HUES48 (cell line): ENCODE results near the gene DBX2.
"Not testable (repeated sequence)": the region's sequence is repeated elsewhere in the genome, so short reads cannot be mapped to it uniquely, and the experiment has no call there.

ENCODE experiments used
- H3K27ac ChIP-seq: one replicate; pipeline ENCODE4 v1.7.0; 2013; ENCODE audit warnings: low read depth, low read length, inconsistent platforms
- H3K27me3 ChIP-seq: 2 replicates; pipeline ENCODE4 v1.6.1; 2013; ENCODE audit warnings: mild to moderate bottlenecking, low read length; ENCODE audit not compliant: control insufficient read depth, insufficient read depth
- H3K36me3 ChIP-seq: 2 replicates; pipeline ENCODE4 v1.6.1; 2013; ENCODE audit warnings: low read length; ENCODE audit not compliant: control insufficient read depth, insufficient read depth
- H3K4me1 ChIP-seq: 2 replicates; pipeline ENCODE4 v1.6.1; 2013; ENCODE audit warnings: mild to moderate bottlenecking, low read length; ENCODE audit not compliant: control insufficient read depth, insufficient read depth
- H3K4me3 ChIP-seq: 2 replicates; pipeline ENCODE4 v1.5.1; 2013; ENCODE audit warnings: mild to moderate bottlenecking, low read depth, low read length
- H3K9ac ChIP-seq: 2 replicates; pipeline ENCODE4 v1.6.1; 2013; ENCODE audit warnings: mild to moderate bottlenecking, low read depth, low read length, moderate library complexity
- H3K9me3 ChIP-seq: 2 replicates; pipeline ENCODE4 v1.6.1; 2013; ENCODE audit warnings: low read length; ENCODE audit not compliant: control insufficient read depth, insufficient read depth

Gene DBX2

DNA sequence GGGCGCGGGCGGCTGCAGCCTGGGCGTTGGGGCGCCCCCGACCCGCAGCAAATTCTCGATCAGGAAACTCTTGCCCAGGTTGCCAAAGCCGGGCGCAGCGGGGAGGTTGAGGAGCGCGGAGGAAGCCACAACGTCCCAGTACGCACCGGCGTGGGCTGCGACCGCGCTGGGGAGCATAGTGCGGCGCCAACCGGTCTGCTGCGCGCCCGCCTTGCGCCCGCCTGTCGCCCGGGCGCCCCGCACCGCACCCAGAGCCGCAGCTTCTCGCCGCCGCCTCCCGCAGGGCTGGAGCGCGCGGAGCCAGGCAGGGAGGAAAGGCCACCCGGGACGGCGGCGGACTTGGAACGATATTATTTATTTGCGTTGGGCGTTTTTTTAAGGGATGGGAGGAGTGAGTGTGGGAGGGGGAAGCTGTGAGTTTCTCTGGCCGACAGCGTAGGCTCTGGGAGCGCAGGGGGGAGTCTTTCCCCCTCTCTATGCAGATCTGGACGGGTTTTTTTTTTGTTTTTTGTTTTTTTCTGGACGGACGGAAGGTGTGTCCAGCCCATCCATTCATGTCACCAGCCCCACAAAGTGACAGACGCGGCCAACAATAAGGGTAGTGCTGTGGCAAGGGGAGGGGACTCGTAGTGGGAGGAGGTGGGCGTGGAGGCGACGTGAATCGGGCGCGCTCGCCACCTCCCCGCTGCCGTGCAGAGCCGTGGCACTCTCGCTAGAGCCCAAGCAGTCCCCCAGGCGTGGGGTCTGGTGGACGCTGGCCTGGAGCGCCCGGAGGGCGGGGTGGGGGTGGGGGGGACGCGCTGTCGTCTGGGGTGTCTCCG, at the start of gene DBX2:
Gene DBX2, minus strand, starts transcription at position 349 of the 821 bp plus-strand sequence. Its CDS starts 172 bp downstream, at position 177.
- Histone ChIP-seq H3K4me1 (peaks cover 4% of the 10 kb centered on the region; the same call in 1 of the 2 replicates), H3K4me3 (peak within 1 kb of the TSS; percentile 63), H3K9ac (0 out of 2 replicates have a peak within 1 kb of the TSS, but pooled peaks have one; percentile 12), H3K27ac (no peak within 1 kb of the TSS), H3K27me3 (peaks cover 59% of the 10 kb centered on the region), H3K36me3 (no peaks in the 10 kb centered on the region), H3K9me3 (no peaks in the 10 kb centered on the region)

DNA sequence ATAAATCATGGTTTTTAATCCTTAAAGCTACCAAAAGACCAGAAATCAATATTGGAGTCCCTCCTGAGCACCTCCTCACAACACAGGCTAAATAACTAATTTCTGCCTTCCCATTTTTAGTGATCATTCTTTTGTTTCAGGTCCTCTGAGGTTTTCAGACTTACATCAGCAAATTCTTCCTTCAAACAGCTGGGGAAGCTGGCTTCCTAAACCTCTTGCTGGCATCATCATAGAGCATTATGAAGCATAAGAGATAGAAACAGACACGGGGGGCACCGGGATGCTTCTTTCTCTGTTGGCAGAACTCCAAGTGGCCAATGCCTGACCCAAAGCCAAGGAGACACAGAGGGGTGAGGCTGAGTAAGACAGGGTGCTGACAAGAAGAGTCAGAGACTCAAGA, 47.9 kb upstream of the DBX2 start:
- no peaks in the 10 kb centered on the region for H3K4me1 ChIP-seq
- no peaks in the 10 kb centered on the region for H3K36me3 ChIP-seq
- no peak overlapping the region for H3K4me3 ChIP-seq
- H3K27me3 ChIP-seq, result no peaks in the 10 kb centered on the region
- no peaks in the 10 kb centered on the region for H3K9me3 ChIP-seq
- H3K9ac ChIP-seq, result no peak overlapping the region
- no peak overlapping the region for H3K27ac ChIP-seq

DNA sequence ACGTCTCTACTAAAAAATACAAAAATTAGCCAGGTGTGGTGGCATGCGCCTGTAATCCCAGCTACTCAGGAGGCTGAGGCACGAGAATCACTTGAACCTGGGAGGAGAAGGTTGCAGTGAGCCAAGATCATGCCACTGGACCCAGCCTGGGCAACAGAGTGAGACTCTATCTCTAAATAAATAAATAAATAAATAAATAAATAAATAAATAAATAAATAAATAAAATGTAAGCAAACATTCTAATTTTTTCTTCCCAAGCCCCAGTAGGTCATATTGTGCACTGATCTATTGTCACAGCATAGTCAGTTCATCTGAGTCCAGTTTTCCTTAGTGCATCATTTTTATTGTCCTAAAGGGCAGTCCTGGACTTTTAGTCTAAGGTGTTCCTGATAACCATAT, 44.5 kb upstream of the DBX2 start:
- H3K27ac ChIP-seq, H3K27me3 ChIP-seq, H3K36me3 ChIP-seq, H3K4me3 ChIP-seq, H3K9me3 ChIP-seq, H3K9ac ChIP-seq, H3K4me1 ChIP-seq: not testable (repeated sequence)

DNA sequence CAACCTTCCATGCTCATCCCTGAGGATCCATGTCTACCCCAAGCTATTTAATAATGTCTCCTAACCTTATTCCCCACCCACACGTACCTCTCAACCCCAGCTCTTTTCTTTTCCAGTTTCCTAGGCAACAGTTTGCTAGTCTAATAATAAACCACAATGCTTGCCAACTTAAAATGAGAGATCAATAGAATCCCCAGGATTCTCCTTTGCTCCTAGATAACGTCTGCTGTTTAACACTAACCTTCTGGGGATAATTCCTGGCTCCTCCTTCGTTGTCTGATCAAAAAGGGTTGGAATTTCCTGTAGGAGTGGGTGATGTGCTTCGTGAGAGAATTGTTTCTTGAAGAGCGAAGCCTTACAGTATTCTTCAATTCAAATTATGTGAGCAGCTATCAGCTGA, 42.2 kb upstream of the DBX2 start:
- H3K9me3 ChIP-seq, result no peaks in the 10 kb centered on the region
- no peaks in the 10 kb centered on the region for H3K27me3 ChIP-seq

DNA sequence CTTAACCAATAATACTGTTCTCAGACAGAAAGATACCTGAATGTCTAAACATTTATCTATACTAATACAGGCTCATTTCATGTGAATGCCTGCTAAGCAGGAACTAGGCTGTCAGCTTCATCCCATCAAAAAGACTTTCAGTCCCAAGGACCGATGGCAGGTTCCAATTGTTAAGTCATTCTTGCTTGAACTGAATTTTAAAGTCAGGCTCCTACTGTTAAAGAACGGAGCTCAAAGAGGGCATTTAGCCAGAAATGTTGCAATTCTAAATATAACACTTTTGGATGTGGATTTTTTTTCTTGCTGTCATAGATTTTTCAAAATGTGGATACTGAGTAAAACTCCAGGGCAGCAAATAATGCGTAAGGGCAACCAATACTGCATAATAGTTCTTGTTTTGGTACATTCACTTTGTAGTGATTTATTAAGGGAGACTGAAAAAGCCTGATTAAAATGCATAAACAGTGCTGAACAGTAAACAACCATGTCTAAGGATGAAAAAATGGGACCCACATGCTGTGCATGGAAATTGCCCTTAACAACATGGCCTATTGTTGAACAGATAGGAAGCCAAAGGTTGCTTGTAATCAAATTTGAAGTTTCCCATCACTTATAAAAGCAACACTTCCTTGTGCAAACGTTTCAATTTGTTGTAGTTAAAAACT, 38.6 kb upstream of the DBX2 start:
- H3K4me1 ChIP-seq, result peaks cover 14% of the 10 kb centered on the region
- no peak overlapping the region for H3K4me3 ChIP-seq
- no peak overlapping the region for H3K9ac ChIP-seq
- H3K27me3 ChIP-seq, result no peaks in the 10 kb centered on the region
- no peaks in the 10 kb centered on the region for H3K36me3 ChIP-seq
- H3K9me3 ChIP-seq, result no peaks in the 10 kb centered on the region
- no peak overlapping the region for H3K27ac ChIP-seq

More for the DNA sequence above, 42.2 kb upstream of the DBX2 start:
- H3K4me3 ChIP-seq, result no peak overlapping the region
- H3K9ac ChIP-seq, result no peak overlapping the region
- H3K4me1 ChIP-seq, result peaks cover 14% of the 10 kb centered on the region
- no peaks in the 10 kb centered on the region for H3K36me3 ChIP-seq
- H3K27ac ChIP-seq, result no peak overlapping the region

DNA sequence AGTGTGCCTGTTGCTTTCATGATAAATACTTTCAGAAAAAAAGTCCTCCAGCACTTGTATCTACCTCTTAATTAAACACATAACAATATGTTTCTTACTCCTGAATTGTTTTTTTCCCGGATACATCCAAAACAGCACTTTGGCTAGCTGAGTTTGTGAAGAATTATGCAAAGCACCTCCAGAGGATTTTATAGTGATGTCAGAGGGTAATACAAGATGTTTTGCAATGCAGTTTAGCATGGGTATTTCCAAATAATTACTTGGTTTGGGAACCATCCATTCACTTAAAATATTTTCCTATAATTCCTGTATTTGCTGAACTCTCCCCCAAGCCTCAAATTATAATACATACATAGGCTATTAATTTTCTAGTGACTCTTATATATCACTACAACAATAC, 37.7 kb upstream of the DBX2 start:
- Histone ChIP-seq H3K4me3 (no peak overlapping the region), H3K9ac (no peak overlapping the region), H3K36me3 (no peaks in the 10 kb centered on the region), H3K4me1 (peaks cover 14% of the 10 kb centered on the region), H3K9me3 (no peaks in the 10 kb centered on the region), H3K27me3 (no peaks in the 10 kb centered on the region), H3K27ac (no peak overlapping the region)

DNA sequence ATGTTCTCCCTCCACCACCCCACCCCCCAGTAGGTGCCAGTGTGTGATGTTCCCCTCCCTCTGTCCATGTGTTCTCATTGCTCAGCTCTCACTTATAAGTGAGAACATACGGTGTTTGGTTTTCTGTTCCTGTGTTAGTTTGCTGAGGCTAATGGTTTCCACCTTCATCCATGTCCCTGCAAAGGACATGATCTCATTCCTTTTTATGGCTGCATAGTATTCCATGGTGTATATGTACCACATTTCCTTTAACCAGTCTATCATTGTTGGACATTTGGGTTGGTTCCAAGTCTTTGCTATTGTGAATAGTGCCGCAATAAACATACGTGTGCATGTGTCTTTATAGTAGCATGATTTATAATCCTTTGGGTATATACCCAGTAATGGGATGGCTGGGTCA, 33.3 kb upstream of the DBX2 start:
- not testable (repeated sequence) for H3K27me3 ChIP-seq, H3K4me1 ChIP-seq, H3K4me3 ChIP-seq, H3K27ac ChIP-seq, H3K9ac ChIP-seq, H3K36me3 ChIP-seq, H3K9me3 ChIP-seq

DNA sequence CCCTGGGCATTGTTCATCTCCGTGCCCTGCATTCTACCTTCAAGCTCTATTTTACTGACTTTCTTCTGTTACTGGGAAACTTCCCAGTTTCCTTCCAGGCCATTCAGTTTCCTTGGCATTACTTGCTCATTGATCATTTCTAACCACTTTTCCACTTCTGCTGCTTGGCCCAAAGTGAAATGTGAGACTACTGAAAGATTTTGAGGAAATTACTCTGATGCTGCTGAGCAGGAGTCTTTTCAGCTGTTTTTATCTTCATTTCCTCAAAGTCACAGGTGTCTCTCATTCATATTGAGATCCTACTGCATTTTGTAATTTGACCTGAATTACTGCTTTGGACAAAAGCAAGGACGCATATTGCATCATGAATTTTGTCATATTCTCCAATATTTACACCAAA, 26.4 kb upstream of the DBX2 start:
- Histone ChIP-seq H3K27ac (peak overlapping the region; percentile 74), H3K36me3 (no peaks in the 10 kb centered on the region), H3K27me3 (no peaks in the 10 kb centered on the region), H3K4me1 (peaks cover 40% of the 10 kb centered on the region), H3K9me3 (no peaks in the 10 kb centered on the region), H3K9ac (peak overlapping the region; percentile 19; the same call in 1 of the 2 replicates), H3K4me3 (peak overlapping the region; percentile 22; the same call in 1 of the 2 replicates)

DNA sequence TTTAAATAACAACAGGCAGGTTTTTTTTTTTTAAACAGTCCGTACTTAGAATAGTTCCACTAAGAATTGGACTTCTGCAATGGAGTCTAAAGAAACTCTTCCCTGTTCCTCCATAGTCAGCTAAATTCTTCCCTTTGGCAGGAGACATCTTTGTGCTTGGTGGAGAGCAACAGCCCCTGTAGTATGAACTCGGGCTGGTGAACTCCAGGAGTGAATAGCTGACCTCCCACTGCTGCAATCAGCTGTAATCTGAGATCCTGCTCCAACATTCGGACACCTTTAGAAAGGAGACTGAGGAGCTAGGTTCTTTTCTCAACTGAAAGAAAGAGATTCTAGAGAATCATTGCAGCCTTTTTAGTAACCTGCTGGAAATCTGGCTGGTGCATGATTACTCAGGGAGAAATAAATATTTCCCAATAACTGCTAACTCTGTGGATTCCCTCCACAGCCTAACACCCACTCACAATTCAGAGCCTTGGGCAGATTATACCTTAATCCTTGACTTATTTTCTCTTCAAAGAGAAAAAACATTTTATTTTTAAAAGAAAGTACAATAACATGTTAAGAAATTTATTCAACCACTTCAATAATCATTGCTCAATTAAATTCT, 25.6 kb upstream of the DBX2 start:
- Histone ChIP-seq H3K27me3 (no peaks in the 10 kb centered on the region), H3K4me1 (peaks cover 45% of the 10 kb centered on the region), H3K9ac (no peak overlapping the region), H3K36me3 (no peaks in the 10 kb centered on the region), H3K4me3 (0 out of 2 replicates have a peak overlapping the region, but pooled peaks have one; percentile 22), H3K9me3 (no peaks in the 10 kb centered on the region), H3K27ac (peak overlapping the region; percentile 74)

DNA sequence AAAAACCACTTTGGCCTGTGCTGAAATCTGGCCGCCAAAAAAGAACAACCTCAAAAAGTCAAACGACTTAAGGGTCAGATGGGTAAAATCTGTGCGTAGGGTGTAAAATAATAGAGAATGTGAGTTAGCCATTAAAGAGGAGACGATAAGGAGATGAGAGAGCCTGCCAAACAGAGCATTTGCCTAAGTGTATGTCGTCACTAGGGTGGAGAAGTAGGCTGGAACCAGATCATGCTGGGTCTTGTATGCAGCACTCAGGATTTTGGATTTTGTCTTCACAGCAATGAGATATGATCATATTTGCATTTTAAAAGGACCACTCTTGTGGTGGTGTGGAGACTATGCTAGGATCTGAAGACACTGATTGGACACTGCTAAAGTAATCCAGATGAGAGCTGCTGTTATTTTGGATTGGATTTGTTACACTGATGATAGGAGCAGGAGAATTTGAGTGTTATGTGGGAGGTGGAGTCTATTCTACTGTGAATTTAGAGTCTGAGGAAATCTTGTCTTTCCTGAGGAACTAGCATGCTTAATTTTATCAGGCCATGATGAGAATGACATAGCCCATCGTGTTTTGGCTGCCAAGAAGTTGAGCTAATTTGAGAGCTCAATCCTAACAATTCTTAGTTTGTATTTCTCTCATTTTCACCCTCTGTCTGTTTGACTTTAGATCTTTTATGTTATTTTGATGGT, 24.8 kb upstream of the DBX2 start:
- Histone ChIP-seq H3K36me3 (no peaks in the 10 kb centered on the region), H3K4me3 (no peak overlapping the region), H3K27ac (no peak overlapping the region), H3K27me3 (no peaks in the 10 kb centered on the region), H3K9ac (no peak overlapping the region), H3K9me3 (no peaks in the 10 kb centered on the region), H3K4me1 (peaks cover 45% of the 10 kb centered on the region)
